ENCODE data around the gene EFTUD2.

DNA sequence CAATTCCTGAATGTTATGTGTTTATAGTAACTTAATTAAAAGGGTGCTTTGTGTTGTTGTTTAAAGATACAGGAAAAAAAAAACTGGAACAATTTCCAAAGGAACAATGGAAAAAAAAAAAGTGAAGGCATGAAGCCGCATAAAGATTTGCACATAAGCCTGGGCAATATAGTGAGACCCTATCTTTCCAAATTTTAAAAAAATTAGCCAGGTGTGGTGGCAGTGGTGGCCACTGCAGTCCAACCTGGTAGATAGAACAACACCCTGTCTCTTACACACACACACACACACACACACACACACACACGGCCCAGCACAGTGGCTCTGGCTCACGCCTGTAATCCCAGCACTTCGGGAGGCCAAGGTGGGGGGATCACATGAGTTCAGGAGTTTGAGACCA, 91.1 kb downstream of the EFTUD2 start:
- TF ChIP-seq CTCF (IDR thresholded peaks at IDR 0.05): no peak
- TF ChIP-seq POLR2A (IDR thresholded peaks at IDR 0.05): no peak
